Gastrocnemius medialis (tissue), 4 donors: Measurements from ENCODE around the gene ZNRF3. TPM values are rescaled to one million over a fixed set of nuclear protein-coding genes. Genes with fewer than 3 reads are reported as not detected.

Experiments used
- ATAC-seq, 2 donors: fragments of 150-250 bp; one replicate each; pipeline ENCODE4 v1.9.1; 2016
- DNase-seq, 2 donors: peaks; one replicate each; pipeline ENCODE4 v3.0.0-alpha.2; 2019
- H3K27ac ChIP-seq, 4 donors: fragments of 200-600 bp; sonication (generic); 1 replicate in 1 of 4; 2 replicates in 3 of 4; pipeline ENCODE4 v1.5.1; 2016 to 2018; ENCODE audit warnings: mild to moderate bottlenecking in 2 of 4, moderate library complexity in 1 of 4
- H3K27me3 ChIP-seq, 3 donors: fragments of 200-600 bp; sonication (generic) in 2 of 3; 1 replicate in 1 of 3; 2 replicates in 2 of 3; pipeline versions ENCODE4 v1.5.1 to v1.6.0; 2016 to 2019; ENCODE audit warnings: mild to moderate bottlenecking in 1 of 3, moderate library complexity in 1 of 3
- H3K36me3 ChIP-seq, 2 donors: fragments of 200-600 bp; sonication (generic) in 1 of 2; one replicate each; pipeline ENCODE4 v1.5.1; 2017 to 2018
- H3K4me1 ChIP-seq, 2 donors: fragments of 200-600 bp; sonication (generic) in 1 of 2; one replicate each; pipeline ENCODE4 v1.5.1; 2016 to 2017; ENCODE audit warnings: mild to moderate bottlenecking in 2 of 2
- H3K4me3 ChIP-seq, 4 donors: fragments of 200-600 bp; sonication (generic) in 3 of 4; 1 replicate in 1 of 4; 2 replicates in 3 of 4; pipeline ENCODE4 v1.5.1; 2016 to 2019; ENCODE audit warnings: mild to moderate bottlenecking in 2 of 4
- H3K9me3 ChIP-seq, 3 donors: fragments of 200-600 bp; sonication (generic) in 2 of 3; 1 replicate in 1 of 3; 2 replicates in 2 of 3; pipeline ENCODE4 v1.5.1; 2016 to 2019
- POLR2A ChIP-seq, 2 donors: fragments of 450-650 bp; IDR thresholded peaks; one replicate each; pipeline ENCODE4 v1.6.1; 2017; ENCODE audit warnings: antibody characterized with exemption in 2 of 2, mild to moderate bottlenecking in 2 of 2, moderate library complexity in 2 of 2
- in situ Hi-C, 4 donors: fragments of 200-750 bp; cut with MboI; loops; one replicate each; pipeline versions ENCODE4 v1.15.0 to v1.8.0; 2017; ENCODE audit warnings: low sequenced_read_pairs in 4 of 4
- intact Hi-C: fragments of 100-400 bp; cut with DNase I; formaldehyde crosslinking; loops from one replicate; pipeline ENCODE4 v1.15.1; 2023; ENCODE audit warnings: low total_unique reads
- total RNA-seq, 4 donors: library from RNA; depleted of rRNA; stranded (reverse); fragments of >200 nt; gene quantifications; one replicate each; pipeline versions ENCODE4 v1.1.0 to v1.2.3, GENCODE V29; 2016
- TF ChIP-seq, protein P1 (sequence below), 5 experiments: fragments of 450-650 bp in 3 of 5; fragments of 200-600 bp in 2 of 5; sonication (generic) in 2 of 5; IDR thresholded peaks in 4 of 5; conservative IDR thresholded peaks in 1 of 5; 1 replicate in 4 of 5; 2 replicates in 1 of 5; pipeline ENCODE4 v1.5.1; 2016 to 2019; ENCODE audit warnings: antibody characterized with exemption in 5 of 5, mild to moderate bottlenecking in 3 of 5, moderate library complexity in 3 of 5

The ZNRF3 gene
- total RNA-seq, 4 donors from 2014 or later: 7.8 to 19.1 (median 11.1) TPM

DNA sequence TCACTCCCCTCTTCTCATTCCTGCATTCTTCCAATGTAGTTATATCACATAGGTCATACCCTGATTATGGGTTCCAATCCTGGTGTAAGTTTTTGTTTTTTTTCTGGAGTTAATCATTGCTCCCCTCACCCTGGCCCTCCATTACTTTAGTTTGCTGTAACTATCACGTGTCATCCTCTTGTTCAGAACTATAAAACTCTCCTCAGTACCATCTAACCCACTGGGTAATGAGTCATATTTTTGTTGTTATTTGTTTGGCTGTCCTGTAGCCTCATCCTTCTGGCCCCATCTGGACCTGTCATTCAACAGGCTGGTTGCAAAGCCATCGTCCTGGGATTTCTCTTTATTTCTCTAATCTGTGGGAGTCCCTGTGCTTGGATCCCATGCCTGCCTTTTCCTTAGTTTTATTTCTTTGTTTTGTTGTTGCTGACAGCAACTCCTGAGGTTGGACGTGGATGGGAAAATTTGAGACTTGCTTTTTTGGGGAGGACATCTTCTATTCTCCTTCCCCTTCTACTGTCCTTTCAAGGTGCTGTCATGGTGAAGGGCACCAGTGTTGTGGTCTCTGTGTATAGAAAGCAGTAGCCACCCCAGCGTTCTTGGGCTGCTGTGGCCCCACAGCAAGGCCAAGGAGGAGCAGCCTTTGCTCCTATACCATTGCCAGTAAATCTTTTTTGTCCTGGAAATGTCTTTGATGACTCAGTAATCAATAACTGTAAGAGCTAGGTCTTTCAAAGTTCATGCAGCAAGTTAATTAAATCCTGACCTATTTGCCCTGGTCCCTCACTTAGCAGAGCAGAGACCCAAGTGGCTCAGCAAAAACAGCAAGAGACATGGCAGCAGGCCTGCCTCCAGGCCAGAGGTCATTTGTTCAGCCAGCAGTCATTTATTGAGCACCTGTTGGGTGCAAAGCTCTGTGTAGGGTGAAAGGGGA, 95.8 kb downstream of the ZNRF3 start:
- Histone ChIP-seq H3K9me3 (no peaks in the 10 kb centered on the region), H3K27me3 (no peaks in the 10 kb centered on the region), H3K4me3 (no peak overlapping the region), H3K4me1 (peaks cover 47 to 61% of the 10 kb centered on the region in 2 donors), H3K27ac (peak overlapping the region; percentile 84 to 94 (median 92)), H3K36me3 (no peaks in the 10 kb centered on the region)
- in situ Hi-C loops (no loop called here), intact Hi-C loops (loop anchor here (1.0 to 2.0 kb wide), 4 partner anchors 25 to 178 kb away; partner anchors contain the start of genes XBP1 and ZNRF3)
- DNase-seq: peak; percentile 59 to 62
- ATAC-seq: peak; percentile 74 to 84
- TF ChIP-seq, protein P1, sequence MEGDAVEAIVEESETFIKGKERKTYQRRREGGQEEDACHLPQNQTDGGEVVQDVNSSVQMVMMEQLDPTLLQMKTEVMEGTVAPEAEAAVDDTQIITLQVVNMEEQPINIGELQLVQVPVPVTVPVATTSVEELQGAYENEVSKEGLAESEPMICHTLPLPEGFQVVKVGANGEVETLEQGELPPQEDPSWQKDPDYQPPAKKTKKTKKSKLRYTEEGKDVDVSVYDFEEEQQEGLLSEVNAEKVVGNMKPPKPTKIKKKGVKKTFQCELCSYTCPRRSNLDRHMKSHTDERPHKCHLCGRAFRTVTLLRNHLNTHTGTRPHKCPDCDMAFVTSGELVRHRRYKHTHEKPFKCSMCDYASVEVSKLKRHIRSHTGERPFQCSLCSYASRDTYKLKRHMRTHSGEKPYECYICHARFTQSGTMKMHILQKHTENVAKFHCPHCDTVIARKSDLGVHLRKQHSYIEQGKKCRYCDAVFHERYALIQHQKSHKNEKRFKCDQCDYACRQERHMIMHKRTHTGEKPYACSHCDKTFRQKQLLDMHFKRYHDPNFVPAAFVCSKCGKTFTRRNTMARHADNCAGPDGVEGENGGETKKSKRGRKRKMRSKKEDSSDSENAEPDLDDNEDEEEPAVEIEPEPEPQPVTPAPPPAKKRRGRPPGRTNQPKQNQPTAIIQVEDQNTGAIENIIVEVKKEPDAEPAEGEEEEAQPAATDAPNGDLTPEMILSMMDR (IDR thresholded peaks at IDR 0.05 in 4 of 5, conservative IDR thresholded peaks at IDR 0.05 in 1 of 5): no peak
- no peak for TF ChIP-seq POLR2A (IDR thresholded peaks at IDR 0.05)

DNA sequence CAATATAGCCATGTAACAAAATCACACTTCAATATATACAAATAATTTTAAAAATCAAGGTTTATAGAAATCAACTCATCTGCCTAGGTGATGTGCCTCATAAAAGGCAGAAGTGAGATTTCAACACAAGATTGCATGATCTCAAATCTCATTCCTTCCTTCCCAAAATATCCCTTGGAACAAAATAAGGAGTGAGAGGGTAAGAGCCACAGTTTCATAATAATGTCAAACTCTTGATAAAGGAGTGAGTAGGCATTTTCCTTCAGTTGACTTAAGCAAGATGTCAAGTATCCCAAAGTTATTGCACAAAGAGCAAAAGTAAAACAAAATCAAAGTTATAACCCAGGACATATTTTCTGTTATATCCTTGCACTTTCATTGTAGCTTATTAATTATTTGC, 97.0 kb downstream of the ZNRF3 start:
- H3K4me1 ChIP-seq: peaks cover 56 to 66% of the 10 kb centered on the region in 2 donors
- intact Hi-C loops (no loop called here), in situ Hi-C loops (no loop called here)
- no peaks in the 10 kb centered on the region for H3K27me3 ChIP-seq
- ATAC-seq: peak; percentile 10 to 35
- DNase-seq: no peak
- peak overlapping the region; percentile 24 to 94 (median 92) for H3K27ac ChIP-seq
- no peak overlapping the region for H3K4me3 ChIP-seq
- no peaks in the 10 kb centered on the region for H3K36me3 ChIP-seq
- no peaks in the 10 kb centered on the region for H3K9me3 ChIP-seq
- TF ChIP-seq, protein P1 (IDR thresholded peaks at IDR 0.05 in 4 of 5, conservative IDR thresholded peaks at IDR 0.05 in 1 of 5): no peak
- no peak for TF ChIP-seq POLR2A (IDR thresholded peaks at IDR 0.05)

DNA sequence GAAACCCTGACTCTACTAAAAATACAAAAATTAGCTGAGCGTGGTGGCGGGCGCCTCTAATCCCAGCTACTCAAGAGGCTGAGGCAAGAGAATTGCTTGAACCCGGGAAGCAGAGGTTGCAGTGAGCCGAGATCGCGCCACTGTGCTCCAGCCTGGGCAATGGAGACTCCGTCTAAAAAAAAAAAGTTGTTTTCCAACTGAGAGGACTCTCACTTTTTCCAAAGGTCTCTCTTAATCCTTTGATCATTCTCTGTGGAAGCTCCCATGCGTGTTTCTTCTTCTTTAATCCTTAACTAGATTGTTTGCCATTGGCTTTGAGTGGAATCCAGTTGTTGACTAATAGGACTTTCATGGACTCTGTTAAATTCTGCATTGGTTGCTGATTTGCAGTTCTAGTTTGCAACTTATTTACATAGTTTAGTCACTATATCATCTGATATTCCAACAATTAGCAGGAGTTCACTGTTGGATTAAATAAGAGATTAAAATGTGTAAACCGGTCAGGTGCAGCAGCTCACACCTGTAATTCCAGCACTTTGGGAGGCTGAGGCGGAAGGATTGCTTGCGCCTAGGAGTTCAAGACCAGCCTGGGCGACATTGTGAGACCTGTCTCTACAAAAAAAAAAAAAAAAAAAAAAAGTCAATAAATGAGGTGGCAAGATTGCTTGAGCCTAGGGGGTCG, 98.6 kb downstream of the ZNRF3 start:
- no peaks in the 10 kb centered on the region for H3K9me3 ChIP-seq
- intact Hi-C loops (no loop called here), in situ Hi-C loops (no loop called here)
- no peak for DNase-seq
- peak overlapping the region in 1 of 4 donors; percentile 10 for H3K27ac ChIP-seq
- no peak for TF ChIP-seq POLR2A (IDR thresholded peaks at IDR 0.05)
- TF ChIP-seq, protein P1 (IDR thresholded peaks at IDR 0.05 in 4 of 5, conservative IDR thresholded peaks at IDR 0.05 in 1 of 5): no peak
- H3K27me3 ChIP-seq: no peaks in the 10 kb centered on the region
- no peak for ATAC-seq
- peaks cover 45 to 55% of the 10 kb centered on the region in 2 donors for H3K4me1 ChIP-seq
- H3K36me3 ChIP-seq: no peaks in the 10 kb centered on the region
- H3K4me3 ChIP-seq: no peak overlapping the region

DNA sequence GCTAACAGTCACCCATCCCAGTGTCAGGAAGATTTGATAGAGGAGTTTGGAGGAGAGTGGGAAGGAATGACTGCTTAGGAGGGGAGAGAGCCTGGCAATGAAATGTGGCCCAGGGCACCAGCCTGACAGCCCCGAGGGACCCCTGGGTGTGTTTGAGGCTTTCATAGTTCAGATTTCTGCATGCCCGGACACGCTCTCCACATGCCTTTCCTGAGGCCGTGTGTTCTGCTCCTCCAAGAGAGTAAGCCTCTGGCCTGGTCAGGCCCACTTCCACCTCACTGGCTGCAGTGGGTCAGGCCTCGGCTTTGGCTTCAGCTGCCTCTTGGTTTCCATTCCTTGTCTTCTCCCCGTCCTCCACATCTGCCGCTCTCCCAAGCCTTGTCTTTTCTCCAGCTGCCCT, 99.8 kb downstream of the ZNRF3 start:
- intact Hi-C loops: no loop called here
- in situ Hi-C loops: no loop called here

More for the DNA sequence above, 99.8 kb downstream of the ZNRF3 start:
- ATAC-seq (no peak), DNase-seq (no peak)
- H3K4me3 ChIP-seq: no peak overlapping the region
- H3K4me1 ChIP-seq: peaks cover 38 to 43% of the 10 kb centered on the region in 2 donors
- H3K36me3 ChIP-seq: peaks cover 0 to 11% of the 10 kb centered on the region in 2 donors
- no peaks in the 10 kb centered on the region for H3K9me3 ChIP-seq
- no peak overlapping the region for H3K27ac ChIP-seq
- no peaks in the 10 kb centered on the region for H3K27me3 ChIP-seq
- TF ChIP-seq, protein P1 (IDR thresholded peaks at IDR 0.05 in 4 of 5, conservative IDR thresholded peaks at IDR 0.05 in 1 of 5): no peak
- TF ChIP-seq POLR2A (IDR thresholded peaks at IDR 0.05): no peak
